HG03457 (cell line): Measurements from ENCODE around the gene IFIH1.

Experiments
- ATAC-seq: cut with Tn5 transposase; IDR thresholded peaks from one replicate; pipeline ENCODE4 v1.9.1; 2021; ENCODE audit warnings: moderate number of reproducible peaks; ENCODE audit not compliant: unreplicated experiment

The IFIH1 gene

DNA sequence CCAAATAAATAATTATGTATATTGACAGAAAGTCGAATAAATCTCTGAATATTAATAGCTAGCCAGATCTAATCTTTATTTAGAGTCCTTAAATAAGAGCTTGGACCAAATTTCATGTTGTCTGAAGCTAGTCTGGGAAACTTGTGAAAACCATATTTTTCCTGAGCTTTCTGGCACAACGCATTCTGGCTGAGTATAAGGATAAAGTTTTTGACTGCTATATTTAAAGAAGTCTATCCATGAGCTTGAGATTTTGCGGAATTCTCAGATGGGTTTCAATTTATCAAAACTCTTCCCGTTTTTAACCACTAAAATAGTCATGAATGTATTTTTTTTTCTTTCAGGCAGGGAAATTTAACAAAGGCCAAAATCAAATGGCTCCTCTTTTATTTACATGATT lies 99.1 kb downstream of the IFIH1 start:
- no peak for ATAC-seq

DNA sequence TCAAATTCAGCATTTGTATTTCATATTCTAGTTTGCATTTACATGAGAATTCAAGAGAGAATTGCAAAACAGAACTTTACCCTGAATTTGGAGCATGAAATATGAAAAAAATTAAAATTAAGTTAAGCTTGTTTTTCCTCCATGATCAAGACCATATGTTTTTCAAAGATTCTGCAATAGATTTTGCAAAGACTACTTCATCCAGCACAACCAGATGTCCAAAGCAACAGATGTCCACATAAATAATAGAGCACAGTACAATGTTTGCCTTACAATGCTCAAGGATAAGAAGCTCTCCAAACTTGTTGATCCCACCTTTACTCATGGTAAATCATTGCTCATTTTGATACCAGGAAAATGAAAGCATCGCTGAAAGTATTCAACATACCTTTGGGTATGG lies 100.9 kb downstream of the IFIH1 start:
- ATAC-seq: no peak
